HFFc6 (cell line): ENCODE data around the gene GAA. TPM values are rescaled to one million over a fixed set of nuclear protein-coding genes. Genes with fewer than 3 reads are reported as not detected.
"Not testable (repeated sequence)": the region's sequence is repeated elsewhere in the genome, so short reads cannot be mapped to it uniquely, and the experiment has no call there.

Experiments used
- DNase-seq: peaks from one replicate; pipeline ENCODE4 v3.0.0-alpha.2; 2018
- H3K27ac Mint-ChIP-seq: 2 replicates; pipeline ENCODE4 v1.8.0; 2020; ENCODE audit warnings: mild to moderate bottlenecking, mixed read lengths
- H3K27me3 Mint-ChIP-seq: 2 replicates; pipeline ENCODE4 v1.8.0; 2021; ENCODE audit warnings: mild to moderate bottlenecking, moderate library complexity, mixed read lengths; ENCODE audit not compliant: insufficient read depth
- H3K36me3 Mint-ChIP-seq: 2 replicates; pipeline ENCODE4 v1.8.0; 2021; ENCODE audit warnings: low read depth, mixed read lengths
- H3K4me1 Mint-ChIP-seq: 2 replicates; pipeline ENCODE4 v1.8.0; 2020; ENCODE audit warnings: low read depth, mixed read lengths
- H3K4me3 Mint-ChIP-seq: 2 replicates; pipeline ENCODE4 v1.8.0; 2020; ENCODE audit warnings: mild to moderate bottlenecking, moderate library complexity, mixed read lengths
- H3K9me3 Mint-ChIP-seq: 2 replicates; pipeline ENCODE4 v1.8.0; 2020; ENCODE audit warnings: mild to moderate bottlenecking, mixed read lengths
- total RNA-seq, 6 experiments: library from RNA; stranded (reverse); fragmentation: NEBNext Ultra II Directional; extraction: Animal tissue kit (Norgen Biotek cat#: 25700); gene quantifications; 2 replicates in 1 of 6; 3 replicates in 5 of 6; pipeline ENCODE4 v1.2.3, GENCODE V29; 2021
- TF ChIP-seq, protein P1 (sequence below): fragments of 200-600 bp; sonication (generic); IDR thresholded peaks from 2 replicates; pipeline ENCODE4 v1.5.0; 2021; ENCODE audit warnings: antibody characterized with exemption, mild to moderate bottlenecking

Gene GAA
- total RNA-seq, 6 experiments from 2014 or later = 17.4 to 34.1 (median 18.6) TPM

DNA sequence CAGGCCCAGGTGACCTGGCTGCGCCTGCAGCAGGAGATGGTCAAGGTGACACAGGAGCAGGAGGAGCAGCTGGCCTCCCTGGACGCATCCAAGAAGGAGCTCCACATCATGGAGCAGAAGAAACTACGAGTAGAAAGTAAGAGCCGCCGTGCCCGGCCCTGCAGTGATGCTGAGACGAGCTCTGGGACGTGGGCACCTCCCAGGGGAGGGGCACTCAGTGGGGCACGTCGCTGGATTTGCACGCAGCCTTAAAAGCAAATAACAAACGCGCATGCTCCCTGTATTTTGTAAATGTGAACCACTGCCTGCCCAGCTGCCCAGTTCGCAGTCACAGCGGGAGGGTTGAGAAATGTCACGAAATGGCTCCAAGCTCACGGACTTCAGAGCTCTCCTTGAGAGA is 15.3 kb upstream of the GAA start:
- Mint-ChIP-seq H3K36me3 (no peaks in the 10 kb centered on the region), H3K4me3 (no peak overlapping the region), H3K4me1 (no peaks in the 10 kb centered on the region), H3K27ac (no peak overlapping the region), H3K9me3 (no peaks in the 10 kb centered on the region), H3K27me3 (peaks cover 11% of the 10 kb centered on the region)
- TF ChIP-seq, protein P1, sequence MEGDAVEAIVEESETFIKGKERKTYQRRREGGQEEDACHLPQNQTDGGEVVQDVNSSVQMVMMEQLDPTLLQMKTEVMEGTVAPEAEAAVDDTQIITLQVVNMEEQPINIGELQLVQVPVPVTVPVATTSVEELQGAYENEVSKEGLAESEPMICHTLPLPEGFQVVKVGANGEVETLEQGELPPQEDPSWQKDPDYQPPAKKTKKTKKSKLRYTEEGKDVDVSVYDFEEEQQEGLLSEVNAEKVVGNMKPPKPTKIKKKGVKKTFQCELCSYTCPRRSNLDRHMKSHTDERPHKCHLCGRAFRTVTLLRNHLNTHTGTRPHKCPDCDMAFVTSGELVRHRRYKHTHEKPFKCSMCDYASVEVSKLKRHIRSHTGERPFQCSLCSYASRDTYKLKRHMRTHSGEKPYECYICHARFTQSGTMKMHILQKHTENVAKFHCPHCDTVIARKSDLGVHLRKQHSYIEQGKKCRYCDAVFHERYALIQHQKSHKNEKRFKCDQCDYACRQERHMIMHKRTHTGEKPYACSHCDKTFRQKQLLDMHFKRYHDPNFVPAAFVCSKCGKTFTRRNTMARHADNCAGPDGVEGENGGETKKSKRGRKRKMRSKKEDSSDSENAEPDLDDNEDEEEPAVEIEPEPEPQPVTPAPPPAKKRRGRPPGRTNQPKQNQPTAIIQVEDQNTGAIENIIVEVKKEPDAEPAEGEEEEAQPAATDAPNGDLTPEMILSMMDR = no peak
- no peak for DNase-seq

DNA sequence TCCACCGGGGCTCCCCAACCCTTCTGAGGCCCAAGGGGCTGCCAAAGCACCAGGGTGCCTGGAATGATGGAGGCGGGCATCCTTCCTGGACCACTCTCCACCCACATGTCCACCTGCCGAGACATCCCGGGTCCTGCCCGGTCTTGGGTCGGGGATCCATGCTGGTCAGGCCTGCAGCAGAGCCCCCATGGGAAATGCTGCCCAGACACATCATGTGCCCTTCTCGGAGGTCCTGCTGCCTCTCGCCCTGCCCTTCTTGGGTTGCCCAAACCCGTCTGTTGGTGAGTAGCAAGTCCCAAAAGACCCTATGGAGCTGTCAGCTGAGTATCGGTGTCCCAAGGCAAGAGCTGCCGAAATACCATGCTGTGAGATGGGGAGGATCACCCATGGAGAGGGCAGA is 14.8 kb upstream of the GAA start:
- H3K27ac Mint-ChIP-seq = no peak overlapping the region
- no peaks in the 10 kb centered on the region for H3K36me3 Mint-ChIP-seq
- H3K4me1 Mint-ChIP-seq = no peaks in the 10 kb centered on the region
- H3K9me3 Mint-ChIP-seq = no peaks in the 10 kb centered on the region
- H3K4me3 Mint-ChIP-seq = no peak overlapping the region
- peaks cover 11% of the 10 kb centered on the region for H3K27me3 Mint-ChIP-seq
- no peak for DNase-seq
- TF ChIP-seq, protein P1 = no peak

DNA sequence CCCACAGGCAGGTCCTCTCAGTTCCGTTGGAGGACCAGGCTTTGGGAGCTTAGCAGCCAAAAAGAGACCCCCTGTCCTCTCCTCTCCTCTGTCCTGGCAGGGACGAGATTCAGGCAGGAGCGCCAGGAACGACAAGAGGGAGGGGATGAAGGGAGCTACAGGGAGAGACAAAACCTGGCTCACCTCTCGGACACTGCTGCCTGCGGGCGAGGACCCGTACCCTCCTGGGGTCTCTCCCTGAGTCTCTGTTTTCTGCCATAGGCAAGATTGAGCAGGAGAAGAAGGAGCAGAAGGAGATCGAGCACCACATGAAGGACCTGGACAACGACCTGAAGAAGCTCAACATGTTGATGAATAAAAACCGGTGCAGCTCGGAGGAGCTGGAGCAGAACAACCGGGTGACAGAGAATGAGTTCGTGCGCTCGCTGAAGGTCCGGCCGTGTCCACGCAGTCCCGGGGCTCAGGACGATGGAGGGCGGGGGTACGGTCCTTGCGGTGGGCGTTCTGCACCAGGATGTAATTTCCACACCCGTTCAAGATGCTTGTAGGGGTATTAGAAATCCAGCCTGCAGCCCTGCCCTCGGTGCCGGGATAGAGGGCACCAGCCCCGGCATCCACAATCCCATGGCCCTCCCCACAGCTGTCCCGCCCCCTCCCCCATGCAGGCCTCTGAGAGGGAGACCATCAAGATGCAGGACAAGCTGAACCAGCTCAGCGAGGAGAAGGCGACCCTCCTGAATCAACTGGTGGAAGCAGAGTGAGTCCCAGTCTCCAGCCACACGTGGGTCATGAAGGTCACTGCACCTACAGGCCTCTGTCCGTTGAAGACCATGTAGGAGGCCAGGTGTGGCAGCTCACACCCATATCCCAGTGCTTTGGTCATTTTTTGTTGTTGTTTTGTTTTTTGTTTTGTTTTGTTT is 13.8 kb upstream of the GAA start:
- Mint-ChIP-seq H3K27ac (no peak overlapping the region), H3K36me3 (no peaks in the 10 kb centered on the region), H3K27me3 (peaks cover 18% of the 10 kb centered on the region)

DNA sequence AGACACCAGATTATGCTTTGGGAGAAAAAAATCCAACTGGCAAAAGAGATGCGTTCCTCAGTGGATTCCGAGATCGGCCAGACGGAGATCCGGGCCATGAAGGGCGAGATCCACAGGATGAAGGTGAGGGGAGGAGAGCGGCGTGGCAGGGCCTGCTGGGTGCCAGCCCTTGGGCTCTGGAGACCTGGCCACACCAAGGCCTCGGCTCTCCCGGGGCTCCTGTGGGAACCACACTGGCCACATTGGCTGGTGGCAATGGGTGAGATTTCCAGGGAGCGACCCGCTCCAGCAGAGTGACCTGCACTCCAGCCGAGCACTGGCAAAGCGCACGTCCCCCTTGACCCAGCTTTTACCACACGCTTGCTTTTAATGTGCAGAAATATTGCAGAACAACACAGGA is 11.6 kb upstream of the GAA start:
- no peak for DNase-seq
- peaks cover 25% of the 10 kb centered on the region for H3K27me3 Mint-ChIP-seq
- no peak overlapping the region for H3K4me3 Mint-ChIP-seq

More for the DNA sequence above, 13.8 kb upstream of the GAA start:
- Mint-ChIP-seq H3K9me3 (no peaks in the 10 kb centered on the region), H3K4me3 (no peak overlapping the region), H3K4me1 (no peaks in the 10 kb centered on the region)
- TF ChIP-seq, protein P1 = no peak
- no peak for DNase-seq

DNA sequence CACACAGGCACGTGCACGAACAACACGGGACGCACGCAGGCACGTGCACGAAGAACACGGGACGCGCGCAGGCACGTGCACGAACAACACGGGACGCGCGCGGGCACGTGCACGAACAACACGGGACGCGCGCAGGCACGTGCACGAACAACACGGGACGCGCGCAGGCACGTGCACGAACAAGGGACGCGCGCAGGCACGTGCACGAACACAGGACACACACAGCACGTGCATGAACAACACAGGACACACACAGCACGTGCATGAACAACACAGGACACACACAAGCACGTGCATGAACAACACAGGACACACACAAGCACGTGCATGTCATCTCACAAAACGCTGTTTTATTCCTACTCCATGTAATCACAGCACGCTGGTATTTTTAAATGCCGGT is 11.2 kb upstream of the GAA start:
- H3K4me3 Mint-ChIP-seq, DNase-seq, H3K36me3 Mint-ChIP-seq, H3K4me1 Mint-ChIP-seq, H3K9me3 Mint-ChIP-seq, H3K27ac Mint-ChIP-seq: not testable (repeated sequence)
- peaks cover 28% of the 10 kb centered on the region for H3K27me3 Mint-ChIP-seq

More for the DNA sequence above, 11.6 kb upstream of the GAA start:
- TF ChIP-seq, protein P1 = no peak
- no peak overlapping the region for H3K27ac Mint-ChIP-seq
- H3K36me3 Mint-ChIP-seq = no peaks in the 10 kb centered on the region
- H3K4me1 Mint-ChIP-seq = no peaks in the 10 kb centered on the region
- H3K9me3 Mint-ChIP-seq = no peaks in the 10 kb centered on the region

DNA sequence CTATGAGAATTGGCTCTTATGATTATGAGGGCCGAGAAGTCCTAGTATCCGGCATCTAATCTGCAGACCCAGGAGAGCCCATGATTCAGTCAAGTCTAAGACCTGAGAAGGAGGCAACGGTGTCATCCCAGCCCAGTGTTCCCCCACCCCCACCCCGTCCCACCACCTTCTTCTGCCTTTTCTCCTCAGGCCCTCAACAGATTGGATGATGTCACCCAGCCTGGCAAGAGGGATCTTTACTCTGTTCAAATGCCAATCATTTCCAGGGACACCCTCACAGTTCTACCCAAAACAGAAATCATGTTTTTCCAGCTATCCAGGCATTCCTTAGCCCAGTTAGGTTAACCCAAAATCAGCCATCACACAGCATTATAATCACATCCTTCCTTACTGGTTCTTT is 10.0 kb upstream of the GAA start:
- Mint-ChIP-seq H3K4me3 (no peak overlapping the region), H3K4me1 (no peaks in the 10 kb centered on the region), H3K27me3 (peaks cover 26% of the 10 kb centered on the region), H3K36me3 (no peaks in the 10 kb centered on the region), H3K27ac (no peak overlapping the region), H3K9me3 (no peaks in the 10 kb centered on the region)
- TF ChIP-seq, protein P1 = no peak
- no peak for DNase-seq
